K562 (cell line): Measurements from ENCODE around the gene UNC5B. TPM values are rescaled to one million over a fixed set of nuclear protein-coding genes. Genes with fewer than 3 reads are reported as not detected.

Experiments
- ADNP ChIP-seq: fragments of 200-800 bp; sonication (Bioruptor generic); IDR thresholded peaks from 2 replicates; pipeline ENCODE4 v1.6.1; 2016; ENCODE audit warnings: missing genetic modification characterization, missing compliant biosample characterization
- C11orf30 ChIP-seq: fragments of 450-650 bp; IDR thresholded peaks from 2 replicates; pipeline ENCODE4 v1.6.1; 2016; ENCODE audit warnings: low read depth, mild to moderate bottlenecking
- COPS2 ChIP-seq: fragments of 450-650 bp; conservative IDR thresholded peaks from 2 replicates; pipeline ENCODE4 v1.6.1; 2016; ENCODE audit warnings: mild to moderate bottlenecking, moderate library complexity
- CSDE1 ChIP-seq, 2 experiments: fragments of 450-650 bp; IDR thresholded peaks; 2 replicates each; pipeline ENCODE4 v1.6.1; 2016; ENCODE audit warnings: mild to moderate bottlenecking in 1 of 2
- EP300 ChIP-seq: IDR thresholded peaks from 2 replicates; pipeline ENCODE4 v1.6.1; 2012; ENCODE audit warnings: low read length, improper control_type of control experiment
- FOSL1 ChIP-seq: fragments of 200-800 bp; sonication (Bioruptor generic); conservative IDR thresholded peaks from 2 replicates; pipeline ENCODE4 v1.6.1; 2016; ENCODE audit warnings: missing genetic modification characterization, missing compliant biosample characterization
- GABPB1 ChIP-seq: sonication (generic); formaldehyde crosslinking; IDR thresholded peaks from 2 replicates; pipeline ENCODE4 v1.8.0; 2022; ENCODE audit warnings: mild to moderate bottlenecking, missing genetic modification reagents
- HDAC8 ChIP-seq: fragments of 450-650 bp; IDR thresholded peaks from 2 replicates; pipeline ENCODE4 v1.6.1; 2016; ENCODE audit warnings: mild to moderate bottlenecking, missing genetic modification characterization, moderate library complexity, missing compliant biosample characterization
- JUND ChIP-seq, 2 experiments: IDR thresholded peaks; 2 replicates in 1 of 2; 3 replicates in 1 of 2; pipeline ENCODE4 v1.6.1; 2011; ENCODE audit warnings: borderline replicate concordance in 2 of 2, low read depth in 2 of 2, low read length in 2 of 2, improper control_type of control experiment in 1 of 2, missing biosample characterization in 1 of 2, missing genetic modification characterization in 1 of 2, missing genetic modification reagents in 1 of 2
- MAFF ChIP-seq: IDR thresholded peaks from 2 replicates; pipeline ENCODE4 v1.6.1; 2012; ENCODE audit warnings: low read length, improper control_type of control experiment
- NCOA1 ChIP-seq: fragments of 450-650 bp; IDR thresholded peaks from 2 replicates; pipeline ENCODE4 v1.6.1; 2016; ENCODE audit warnings: low read depth
- NFYB ChIP-seq: IDR thresholded peaks from 2 replicates; pipeline ENCODE4 v1.6.1; 2011; ENCODE audit warnings: mild to moderate bottlenecking, moderate library complexity; ENCODE audit not compliant: insufficient read length; ENCODE audit errors: extremely low read depth
- POLR2AphosphoS2 ChIP-seq: IDR thresholded peaks from 2 replicates; pipeline ENCODE4 v1.6.1; 2012; ENCODE audit warnings: low read length, improper control_type of control experiment
- POU5F1 ChIP-seq: fragments of 150-350 bp; IDR thresholded peaks from 2 replicates; pipeline ENCODE4 v1.6.1; 2014; ENCODE audit warnings: borderline replicate concordance, low read length, low read depth, mild to moderate bottlenecking; ENCODE audit not compliant: partially characterized antibody
- SMAD2 ChIP-seq: fragments of 150-350 bp; IDR thresholded peaks from 2 replicates; pipeline ENCODE4 v1.6.1; 2014; ENCODE audit warnings: low read depth, mild to moderate bottlenecking, low read length
- SMARCA4 ChIP-seq: fragments of 450-650 bp; IDR thresholded peaks from 2 replicates; pipeline ENCODE4 v1.6.1; 2016
- TCF3 ChIP-seq: sonication (generic); formaldehyde crosslinking; IDR thresholded peaks from 2 replicates; pipeline ENCODE4 v1.4.0; 2020; ENCODE audit warnings: mild to moderate bottlenecking, missing genetic modification reagents
- ZNF121 ChIP-seq: sonication (generic); formaldehyde crosslinking; conservative IDR thresholded peaks from 2 replicates; pipeline ENCODE4 v1.8.0; 2022; ENCODE audit warnings: missing genetic modification reagents
- ZNF143 ChIP-seq: sonication (generic); formaldehyde crosslinking; IDR thresholded peaks from 2 replicates; pipeline ENCODE4 v1.9.0; 2022; ENCODE audit warnings: mild to moderate bottlenecking, missing genetic modification reagents
- ZNF431 ChIP-seq: sonication (generic); formaldehyde crosslinking; IDR thresholded peaks from 2 replicates; pipeline ENCODE4 v1.8.0; 2022; ENCODE audit warnings: mild to moderate bottlenecking, missing genetic modification reagents
- ZNF695 ChIP-seq: fragments of 450-650 bp; formaldehyde crosslinking; IDR thresholded peaks from 2 replicates; pipeline ENCODE4 v1.4.0; 2020; ENCODE audit warnings: mild to moderate bottlenecking, moderate library complexity
- polyA plus RNA-seq, 8 experiments: library from polyadenylated mRNA; depleted of rRNA in 4 of 8; stranded (reverse) in 5 of 8; unstranded in 3 of 8; fragments of >200 nt; fragmentation: Nextera tagmentation in 2 of 8; fragmentation: Illumina TruSeq in 1 of 8; extraction: Ambion mirVana in 2 of 8; extraction: Trizol in 1 of 8; gene quantifications; 2 replicates each; pipeline versions ENCODE4 v1.2.1 to v1.2.3, GENCODE V29; 2011 to 2014; ENCODE audit warnings: inconsistent platforms in 1 of 8, missing spikeins in 1 of 8
- total RNA-seq, 7 experiments: library from RNA; depleted of rRNA in 6 of 7; stranded (reverse); fragments of >200 nt in 6 of 7; fragmentation: Illumina TruSeq in 2 of 7; extraction: Trizol in 2 of 7; gene quantifications; 2 replicates each; pipeline versions ENCODE4 v1.2.1 to v1.2.3, GENCODE V29; 2011 to 2021; ENCODE audit warnings: low replicate concordance in 1 of 7
- TF ChIP-seq, protein P1 (sequence below), 2 experiments: fragments of 450-650 bp in 1 of 2; sonication (generic) in 1 of 2; formaldehyde crosslinking in 1 of 2; IDR thresholded peaks in 1 of 2; conservative IDR thresholded peaks in 1 of 2; 2 replicates each; pipeline versions ENCODE4 v1.6.1 to v1.8.1; 2016 to 2023; ENCODE audit warnings: mild to moderate bottlenecking in 2 of 2, moderate library complexity in 2 of 2, inconsistent platforms in 1 of 2, missing genetic modification reagents in 1 of 2
- TF ChIP-seq, protein P2 (sequence below): IDR thresholded peaks from 2 replicates; pipeline ENCODE4 v1.6.1; 2012; ENCODE audit warnings: low read depth, low read length, improper control_type of control experiment, borderline replicate concordance
- TF ChIP-seq, protein P3 (sequence below): fragments of 250-450 bp; sonication (Bioruptor Pico); IDR thresholded peaks from 2 replicates; pipeline ENCODE4 v1.8.0; 2021; ENCODE audit warnings: moderate library complexity, mild to moderate bottlenecking, inconsistent platforms

UNC5B gene
- total and polyA plus RNA-seq, 9 of the 15 experiments (the other 6 are each of a cell fraction or from before 2014, with no cell fraction given) = 0.10 to 8.4 (median 2.1) TPM

DNA sequence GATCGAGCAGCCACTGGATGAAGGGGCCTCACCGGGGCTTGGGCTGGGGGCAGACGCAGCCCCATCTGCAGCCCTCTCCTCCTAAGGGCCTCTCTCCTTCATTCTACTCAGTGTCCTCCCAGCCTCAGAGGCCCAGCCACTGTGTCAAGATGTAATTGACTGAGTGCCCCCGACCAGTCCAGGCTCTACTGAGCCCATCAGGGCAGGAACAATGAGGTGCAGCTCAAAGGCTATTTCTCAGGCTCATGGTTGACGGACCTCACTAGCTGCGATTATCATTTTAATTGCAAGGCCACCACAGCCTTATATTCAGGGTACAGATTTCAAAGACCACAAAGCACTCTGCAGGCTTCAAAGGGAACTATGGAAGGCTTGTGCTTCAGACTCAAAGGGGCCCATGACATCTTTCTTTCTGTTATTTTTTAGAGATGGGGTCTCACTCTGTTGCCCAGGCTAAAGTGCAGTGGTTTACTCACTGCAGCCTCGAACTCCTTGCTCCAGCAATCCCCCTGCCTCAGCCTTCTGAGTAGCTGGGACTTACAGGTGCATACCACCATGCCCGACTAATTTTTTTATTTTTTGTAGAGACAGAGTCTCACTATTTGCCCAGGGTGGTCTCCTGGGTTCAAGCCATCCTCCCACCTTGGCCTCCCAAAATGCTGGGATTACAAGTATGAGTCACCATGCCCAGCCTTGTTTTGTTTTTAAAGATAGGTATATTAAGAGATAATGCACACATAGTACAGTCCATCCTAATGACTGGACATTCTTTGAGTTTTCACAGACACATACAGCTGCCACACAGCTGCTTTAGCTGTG, 130.4 kb downstream of the UNC5B start (continued):
- TF ChIP-seq ZNF121 (CRISPR knock-in tag) = peak; percentile 93
- TF ChIP-seq, protein P1, sequence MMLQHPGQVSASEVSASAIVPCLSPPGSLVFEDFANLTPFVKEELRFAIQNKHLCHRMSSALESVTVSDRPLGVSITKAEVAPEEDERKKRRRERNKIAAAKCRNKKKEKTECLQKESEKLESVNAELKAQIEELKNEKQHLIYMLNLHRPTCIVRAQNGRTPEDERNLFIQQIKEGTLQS (IDR thresholded peaks at IDR 0.05) = peak; percentile 78
- TF ChIP-seq, protein P1 (CRISPR knock-in tag; conservative IDR thresholded peaks at IDR 0.05) = no peak
- no peak for TF ChIP-seq CSDE1 (IDR thresholded peaks at IDR 0.05)
- no peak for TF ChIP-seq ZNF695
- TF ChIP-seq C11orf30 = peak; percentile 13; the same call in 1 of the 2 replicates
- TF ChIP-seq GABPB1 (CRISPR knock-in tag) = no peak
- TF ChIP-seq COPS2 = no peak
- TF ChIP-seq, protein P2, sequence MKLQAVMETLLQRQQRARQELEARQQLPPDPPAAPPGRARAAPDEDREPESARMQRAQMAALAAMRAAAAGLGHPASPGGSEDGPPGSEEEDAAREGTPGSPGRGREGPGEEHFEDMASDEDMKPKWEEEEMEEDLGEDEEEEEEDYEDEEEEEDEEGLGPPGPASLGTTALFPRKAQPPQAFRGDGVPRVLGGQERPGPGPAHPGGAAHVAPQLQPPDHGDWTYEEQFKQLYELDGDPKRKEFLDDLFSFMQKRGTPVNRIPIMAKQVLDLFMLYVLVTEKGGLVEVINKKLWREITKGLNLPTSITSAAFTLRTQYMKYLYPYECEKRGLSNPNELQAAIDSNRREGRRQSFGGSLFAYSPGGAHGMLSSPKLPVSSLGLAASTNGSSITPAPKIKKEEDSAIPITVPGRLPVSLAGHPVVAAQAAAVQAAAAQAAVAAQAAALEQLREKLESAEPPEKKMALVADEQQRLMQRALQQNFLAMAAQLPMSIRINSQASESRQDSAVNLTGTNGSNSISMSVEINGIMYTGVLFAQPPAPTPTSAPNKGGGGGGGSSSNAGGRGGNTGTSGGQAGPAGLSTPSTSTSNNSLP = no peak
- TF ChIP-seq HDAC8 (tag) = no peak
- no peak for TF ChIP-seq POU5F1
- TF ChIP-seq POLR2AphosphoS2 = no peak
- TF ChIP-seq JUND (IDR thresholded peaks at IDR 0.05; ENCODE audit: borderline replicate concordance, low read depth, low read length) = peak; percentile 60; the same call in 1 of the 2 replicates
- TF ChIP-seq JUND (tag; IDR thresholded peaks at IDR 0.05; ENCODE audit: borderline replicate concordance, low read depth, low read length) = peak; percentile 81; the same call in 2 of the 3 replicates
- TF ChIP-seq NFYB = no peak
- TF ChIP-seq ZNF431 (CRISPR knock-in tag) = no peak
- 0 out of 2 replicates have a peak, but pooled peaks have one; percentile 25 for TF ChIP-seq NCOA1
- peak; percentile 11; the same call in 1 of the 2 replicates for TF ChIP-seq MAFF
- TF ChIP-seq FOSL1 = peak; percentile 84
- TF ChIP-seq, protein P3, sequence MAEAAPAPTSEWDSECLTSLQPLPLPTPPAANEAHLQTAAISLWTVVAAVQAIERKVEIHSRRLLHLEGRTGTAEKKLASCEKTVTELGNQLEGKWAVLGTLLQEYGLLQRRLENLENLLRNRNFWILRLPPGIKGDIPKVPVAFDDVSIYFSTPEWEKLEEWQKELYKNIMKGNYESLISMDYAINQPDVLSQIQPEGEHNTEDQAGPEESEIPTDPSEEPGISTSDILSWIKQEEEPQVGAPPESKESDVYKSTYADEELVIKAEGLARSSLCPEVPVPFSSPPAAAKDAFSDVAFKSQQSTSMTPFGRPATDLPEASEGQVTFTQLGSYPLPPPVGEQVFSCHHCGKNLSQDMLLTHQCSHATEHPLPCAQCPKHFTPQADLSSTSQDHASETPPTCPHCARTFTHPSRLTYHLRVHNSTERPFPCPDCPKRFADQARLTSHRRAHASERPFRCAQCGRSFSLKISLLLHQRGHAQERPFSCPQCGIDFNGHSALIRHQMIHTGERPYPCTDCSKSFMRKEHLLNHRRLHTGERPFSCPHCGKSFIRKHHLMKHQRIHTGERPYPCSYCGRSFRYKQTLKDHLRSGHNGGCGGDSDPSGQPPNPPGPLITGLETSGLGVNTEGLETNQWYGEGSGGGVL (CRISPR knock-in tag) = no peak
- TF ChIP-seq ADNP = peak; percentile 34; the same call in 1 of the 2 replicates
- no peak for TF ChIP-seq EP300
- TF ChIP-seq SMARCA4 = peak; percentile 51; the same call in 1 of the 2 replicates
- no peak for TF ChIP-seq TCF3 (CRISPR knock-in tag)
- no peak for TF ChIP-seq ZNF143 (CRISPR knock-in tag)
- no peak for TF ChIP-seq SMAD2
